OCI-LY3 (cell line): ENCODE data around the gene STK17B.

Experiments
- EZH2phosphoT487 ChIP-seq: fragments of 200-600 bp; shearing (Covaris generic); IDR thresholded peaks from 2 replicates; pipeline ENCODE4 v1.6.1; 2018; ENCODE audit warnings: antibody characterized with exemption, mixed run types, low read depth
- TF ChIP-seq, protein P1 (sequence below): fragments of 200-600, 300-600 bp; sonication (generic); IDR thresholded peaks from 2 replicates; pipeline ENCODE4 v1.5.1; 2014; ENCODE audit warnings: antibody characterized with exemption, low read length, low read depth

DNA sequence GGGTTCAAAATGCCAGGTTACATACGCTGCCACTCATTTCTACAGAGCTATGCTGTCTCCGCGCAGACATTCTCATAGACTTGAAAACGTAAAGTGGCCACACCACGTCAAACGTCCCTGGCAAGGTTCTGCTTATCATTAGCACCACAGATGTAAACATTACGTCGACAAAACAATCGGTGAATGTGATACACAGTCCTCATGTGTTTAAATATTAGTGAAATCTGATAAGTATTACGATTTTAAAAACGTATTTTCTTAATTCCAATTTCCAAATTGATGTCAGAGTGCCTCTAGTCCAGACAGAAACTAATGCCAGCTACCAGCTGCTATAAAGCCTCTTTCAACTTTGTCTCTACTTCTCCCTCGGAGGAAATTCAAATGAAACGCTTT lies 1.2 kb downstream of the STK17B start:
- TF ChIP-seq, protein P1, sequence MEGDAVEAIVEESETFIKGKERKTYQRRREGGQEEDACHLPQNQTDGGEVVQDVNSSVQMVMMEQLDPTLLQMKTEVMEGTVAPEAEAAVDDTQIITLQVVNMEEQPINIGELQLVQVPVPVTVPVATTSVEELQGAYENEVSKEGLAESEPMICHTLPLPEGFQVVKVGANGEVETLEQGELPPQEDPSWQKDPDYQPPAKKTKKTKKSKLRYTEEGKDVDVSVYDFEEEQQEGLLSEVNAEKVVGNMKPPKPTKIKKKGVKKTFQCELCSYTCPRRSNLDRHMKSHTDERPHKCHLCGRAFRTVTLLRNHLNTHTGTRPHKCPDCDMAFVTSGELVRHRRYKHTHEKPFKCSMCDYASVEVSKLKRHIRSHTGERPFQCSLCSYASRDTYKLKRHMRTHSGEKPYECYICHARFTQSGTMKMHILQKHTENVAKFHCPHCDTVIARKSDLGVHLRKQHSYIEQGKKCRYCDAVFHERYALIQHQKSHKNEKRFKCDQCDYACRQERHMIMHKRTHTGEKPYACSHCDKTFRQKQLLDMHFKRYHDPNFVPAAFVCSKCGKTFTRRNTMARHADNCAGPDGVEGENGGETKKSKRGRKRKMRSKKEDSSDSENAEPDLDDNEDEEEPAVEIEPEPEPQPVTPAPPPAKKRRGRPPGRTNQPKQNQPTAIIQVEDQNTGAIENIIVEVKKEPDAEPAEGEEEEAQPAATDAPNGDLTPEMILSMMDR, result no peak
- TF ChIP-seq EZH2phosphoT487, result no peak
